ENCODE measurements around the gene CPED1.

The CPED1 gene

DNA sequence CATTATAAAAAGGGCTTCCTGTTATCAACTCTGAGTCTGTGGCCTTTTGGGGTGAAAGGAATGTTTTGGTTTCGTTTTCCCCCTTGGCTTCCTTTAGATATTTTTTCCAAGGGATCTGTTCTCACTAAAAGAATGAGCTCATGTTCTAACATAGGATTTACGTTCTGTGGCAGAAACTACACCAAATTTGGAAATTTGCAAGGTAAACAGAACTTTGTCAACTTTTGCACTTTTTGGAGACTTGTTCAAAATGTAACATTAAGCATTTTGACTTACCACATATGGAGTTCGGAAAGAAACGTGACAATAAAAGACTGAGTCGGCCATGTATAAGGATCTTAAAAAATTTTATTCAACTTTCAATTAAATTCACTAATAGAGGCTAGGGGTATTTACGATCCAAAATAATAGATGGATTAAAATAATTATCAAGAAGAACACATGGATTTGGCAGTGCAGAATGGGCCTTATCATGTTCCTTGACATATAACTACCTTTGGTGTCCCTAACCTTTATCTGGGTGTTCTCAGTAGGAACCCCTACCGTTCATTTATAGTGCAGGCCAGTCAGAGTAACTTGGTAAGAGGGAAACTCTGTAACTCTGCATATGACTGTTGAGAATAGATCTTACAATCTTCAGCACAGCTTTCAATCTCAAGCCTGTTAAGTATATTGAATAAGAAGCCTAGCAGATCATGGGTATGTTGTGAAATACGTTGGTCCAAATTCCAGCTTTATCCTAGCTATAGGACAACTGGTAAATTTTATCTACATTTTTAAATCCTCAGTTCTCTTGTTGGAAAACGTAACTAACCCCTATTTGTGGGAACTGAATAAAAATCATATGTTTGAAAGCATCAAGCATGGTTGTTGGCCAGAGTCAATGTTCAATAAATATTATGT is 11.8 kb downstream of the CPED1 start:
- no peaks in the 10 kb centered on the region for H3K36me3 ChIP-seq (ENCODE audit: control insufficient read depth in 1 of 2, insufficient read depth in 2 of 2, low read depth in 1 of 2, low read length in 2 of 2)
- WGBS, result 67% methylated on average over 1 of the region's 9 CpGs
- H3K27me3 ChIP-seq (ENCODE audit: control insufficient read depth in 1 of 2, insufficient read depth in 1 of 2, low read length in 2 of 2), result no peaks in the 10 kb centered on the region
- H3K18ac ChIP-seq (ENCODE audit: low read depth in 1 of 2, low read length in 2 of 2), result no peak overlapping the region
- H3K4me3 ChIP-seq (ENCODE audit: insufficient read depth in 1 of 2, low read depth in 1 of 2, low read length in 2 of 2), result peak overlapping the region in 1 of 2 experiments; percentile 67
- no peak overlapping the region for H2BK15ac ChIP-seq (ENCODE audit: low read depth, poor library complexity, severe bottlenecking)
- peak overlapping the region; percentile 67 for H2AK5ac ChIP-seq (ENCODE audit: low read length, severe bottlenecking)
- peak overlapping the region; percentile 91 for H3K9ac ChIP-seq (ENCODE audit: low read length)
- H2BK12ac ChIP-seq (ENCODE audit: low read length in 2 of 2), result no peak overlapping the region
- no peak overlapping the region for H2AFZ ChIP-seq (ENCODE audit: low read depth, low read length)
- H2BK120ac ChIP-seq (ENCODE audit: low read depth, low read length), result no peak overlapping the region
- H3K4me2 ChIP-seq (ENCODE audit: low read length, poor library complexity, severe bottlenecking), result no peak overlapping the region
- H3K79me1 ChIP-seq (replicated peaks; ENCODE audit: low read length, poor library complexity, severe bottlenecking), result peaks cover 5% of the 10 kb centered on the region
- no peak overlapping the region for H2BK5ac ChIP-seq (ENCODE audit: low read depth, low read length, poor library complexity, severe bottlenecking)
- no peak overlapping the region for H4K8ac ChIP-seq (ENCODE audit: low read length)
- H3K14ac ChIP-seq (ENCODE audit: low read length in 2 of 2), result no peak overlapping the region
- peak; percentile 78 for DNase-seq
- no peak overlapping the region for H4K91ac ChIP-seq (ENCODE audit: low read length)
- no peak overlapping the region for H3K27ac ChIP-seq (ENCODE audit: low read length, poor library complexity, severe bottlenecking)
- H3K23ac ChIP-seq (ENCODE audit: low read length in 2 of 2), result no peak overlapping the region
- H3K9me3 ChIP-seq (ENCODE audit: control insufficient read depth, low read length), result no peaks in the 10 kb centered on the region
- peaks cover 2% of the 10 kb centered on the region for H3K4me1 ChIP-seq (ENCODE audit: control insufficient read depth, insufficient read depth, low read depth, low read length)
- H3K4ac ChIP-seq (ENCODE audit: low read depth in 1 of 2, low read length in 2 of 2), result no peak overlapping the region

DNA sequence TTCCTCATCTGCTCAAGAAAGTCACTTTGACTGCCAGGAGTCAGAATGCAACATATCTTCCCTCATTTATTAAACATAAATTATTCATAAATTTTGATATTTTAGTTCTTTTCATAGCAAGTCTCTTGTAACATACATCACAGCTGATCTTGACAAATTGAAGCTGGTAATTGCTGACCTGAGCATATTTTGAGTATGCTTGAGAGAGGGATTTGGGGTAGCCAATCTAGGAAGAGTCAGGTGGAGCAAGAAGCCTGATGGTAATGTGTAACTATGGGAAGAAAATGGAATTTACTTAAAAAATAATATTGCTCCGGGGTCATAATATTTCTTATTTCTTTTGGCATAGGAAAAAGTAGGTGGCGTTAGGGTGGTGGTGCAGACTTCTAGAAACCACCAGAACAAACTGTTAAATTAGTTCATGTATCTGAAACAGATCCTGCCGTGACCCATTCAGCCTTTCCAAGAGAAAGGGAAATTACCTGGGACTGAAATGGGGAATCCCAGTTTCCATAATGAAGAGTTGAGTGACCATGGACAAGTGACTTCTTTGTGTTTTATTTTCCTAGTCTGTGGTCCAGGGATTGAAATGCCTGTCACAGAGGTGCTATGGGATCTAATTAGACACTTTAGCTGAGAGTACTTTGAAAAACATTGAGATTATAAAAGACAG is 12.9 kb downstream of the CPED1 start:
- 81% methylated on average over 2 of the region's 3 CpGs for WGBS
- no peak overlapping the region for H3K14ac ChIP-seq (ENCODE audit: low read length in 2 of 2)

DNA sequence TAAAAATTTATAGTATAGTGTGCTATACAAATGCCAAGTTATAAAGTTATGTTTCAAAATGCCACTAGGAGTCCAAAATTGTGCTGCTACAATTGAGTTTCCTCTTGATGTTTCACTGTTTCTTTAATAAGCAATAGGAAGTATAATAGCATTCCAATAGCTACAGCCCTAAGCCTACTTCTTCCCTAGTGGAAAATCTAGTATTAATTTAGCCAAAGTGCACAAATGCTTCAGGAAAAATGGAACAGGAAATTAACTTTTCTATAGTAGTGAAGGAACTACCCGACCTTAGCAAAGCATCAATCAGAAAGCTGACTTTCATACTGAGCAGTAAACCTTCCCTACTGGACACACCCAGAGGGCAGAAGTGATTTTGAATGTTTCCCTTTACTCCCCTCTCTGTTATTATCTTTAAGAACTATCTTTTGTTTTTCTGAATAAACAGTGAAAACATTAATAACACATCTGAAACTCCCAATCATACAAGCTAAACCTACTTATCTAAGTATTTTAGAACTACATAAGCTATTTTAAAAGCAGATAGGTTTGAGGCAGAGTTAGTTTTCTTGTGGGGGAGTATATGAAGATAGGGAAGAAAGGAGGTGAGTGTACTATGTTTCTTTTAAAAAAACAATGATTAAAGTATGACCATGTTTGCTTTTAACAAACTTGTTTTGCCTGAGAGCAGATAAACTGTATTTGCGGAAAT is 13.7 kb downstream of the CPED1 start:
- H3K4me3 ChIP-seq (ENCODE audit: insufficient read depth in 1 of 2, low read depth in 1 of 2, low read length in 2 of 2), result no peak overlapping the region
- no peaks in the 10 kb centered on the region for H3K9me3 ChIP-seq (ENCODE audit: control insufficient read depth, low read length)
- H3K27ac ChIP-seq (ENCODE audit: low read length, poor library complexity, severe bottlenecking), result no peak overlapping the region
- H2BK15ac ChIP-seq (ENCODE audit: low read depth, poor library complexity, severe bottlenecking), result no peak overlapping the region
- H3K18ac ChIP-seq (ENCODE audit: low read depth in 1 of 2, low read length in 2 of 2), result no peak overlapping the region
- no peak overlapping the region for H3K4ac ChIP-seq (ENCODE audit: low read depth in 1 of 2, low read length in 2 of 2)
- no peaks in the 10 kb centered on the region for H3K27me3 ChIP-seq (ENCODE audit: control insufficient read depth in 1 of 2, insufficient read depth in 1 of 2, low read length in 2 of 2)
- 40% methylated on average over 1 of the region's 2 CpGs for WGBS
- H3K79me1 ChIP-seq (replicated peaks; ENCODE audit: low read length, poor library complexity, severe bottlenecking), result peaks cover 3% of the 10 kb centered on the region
- H4K8ac ChIP-seq (ENCODE audit: low read length), result no peak overlapping the region
- H2AK5ac ChIP-seq (ENCODE audit: low read length, severe bottlenecking), result no peak overlapping the region
- DNase-seq, result no peak
- no peak overlapping the region for H2BK12ac ChIP-seq (ENCODE audit: low read length in 2 of 2)
- H3K4me2 ChIP-seq (ENCODE audit: low read length, poor library complexity, severe bottlenecking), result no peak overlapping the region
- no peak overlapping the region for H2BK120ac ChIP-seq (ENCODE audit: low read depth, low read length)
- no peak overlapping the region for H3K14ac ChIP-seq (ENCODE audit: low read length in 2 of 2)
- H4K91ac ChIP-seq (ENCODE audit: low read length), result no peak overlapping the region
- H2AFZ ChIP-seq (ENCODE audit: low read depth, low read length), result no peak overlapping the region
- no peak overlapping the region for H2BK5ac ChIP-seq (ENCODE audit: low read depth, low read length, poor library complexity, severe bottlenecking)
- no peaks in the 10 kb centered on the region for H3K36me3 ChIP-seq (ENCODE audit: control insufficient read depth in 1 of 2, insufficient read depth in 2 of 2, low read depth in 1 of 2, low read length in 2 of 2)
- H3K23ac ChIP-seq (ENCODE audit: low read length in 2 of 2), result no peak overlapping the region
- peak overlapping the region; percentile 37 for H3K9ac ChIP-seq (ENCODE audit: low read length)
- no peaks in the 10 kb centered on the region for H3K4me1 ChIP-seq (ENCODE audit: control insufficient read depth, insufficient read depth, low read depth, low read length)

More for the DNA sequence above, 12.9 kb downstream of the CPED1 start:
- no peak for DNase-seq
- no peak overlapping the region for H3K4me2 ChIP-seq (ENCODE audit: low read length, poor library complexity, severe bottlenecking)
- no peak overlapping the region for H2BK15ac ChIP-seq (ENCODE audit: low read depth, poor library complexity, severe bottlenecking)
- peak overlapping the region; percentile 9 for H3K27ac ChIP-seq (ENCODE audit: low read length, poor library complexity, severe bottlenecking)
- H3K27me3 ChIP-seq (ENCODE audit: control insufficient read depth in 1 of 2, insufficient read depth in 1 of 2, low read length in 2 of 2), result no peaks in the 10 kb centered on the region
- no peak overlapping the region for H2BK5ac ChIP-seq (ENCODE audit: low read depth, low read length, poor library complexity, severe bottlenecking)
- no peak overlapping the region for H2BK12ac ChIP-seq (ENCODE audit: low read length in 2 of 2)
- no peak overlapping the region for H3K23ac ChIP-seq (ENCODE audit: low read length in 2 of 2)
- no peak overlapping the region for H3K4ac ChIP-seq (ENCODE audit: low read depth in 1 of 2, low read length in 2 of 2)
- no peak overlapping the region for H2AFZ ChIP-seq (ENCODE audit: low read depth, low read length)
- H3K79me1 ChIP-seq (replicated peaks; ENCODE audit: low read length, poor library complexity, severe bottlenecking), result peaks cover 3% of the 10 kb centered on the region
- H4K91ac ChIP-seq (ENCODE audit: low read length), result no peak overlapping the region
- H3K9ac ChIP-seq (ENCODE audit: low read length), result no peak overlapping the region
- no peaks in the 10 kb centered on the region for H3K36me3 ChIP-seq (ENCODE audit: control insufficient read depth in 1 of 2, insufficient read depth in 2 of 2, low read depth in 1 of 2, low read length in 2 of 2)
- H2BK120ac ChIP-seq (ENCODE audit: low read depth, low read length), result no peak overlapping the region
- no peak overlapping the region for H4K8ac ChIP-seq (ENCODE audit: low read length)
- H3K9me3 ChIP-seq (ENCODE audit: control insufficient read depth, low read length), result no peaks in the 10 kb centered on the region
- no peak overlapping the region for H3K4me3 ChIP-seq (ENCODE audit: insufficient read depth in 1 of 2, low read depth in 1 of 2, low read length in 2 of 2)
- no peak overlapping the region for H3K18ac ChIP-seq (ENCODE audit: low read depth in 1 of 2, low read length in 2 of 2)
- H2AK5ac ChIP-seq (ENCODE audit: low read length, severe bottlenecking), result no peak overlapping the region
- no peaks in the 10 kb centered on the region for H3K4me1 ChIP-seq (ENCODE audit: control insufficient read depth, insufficient read depth, low read depth, low read length)

DNA sequence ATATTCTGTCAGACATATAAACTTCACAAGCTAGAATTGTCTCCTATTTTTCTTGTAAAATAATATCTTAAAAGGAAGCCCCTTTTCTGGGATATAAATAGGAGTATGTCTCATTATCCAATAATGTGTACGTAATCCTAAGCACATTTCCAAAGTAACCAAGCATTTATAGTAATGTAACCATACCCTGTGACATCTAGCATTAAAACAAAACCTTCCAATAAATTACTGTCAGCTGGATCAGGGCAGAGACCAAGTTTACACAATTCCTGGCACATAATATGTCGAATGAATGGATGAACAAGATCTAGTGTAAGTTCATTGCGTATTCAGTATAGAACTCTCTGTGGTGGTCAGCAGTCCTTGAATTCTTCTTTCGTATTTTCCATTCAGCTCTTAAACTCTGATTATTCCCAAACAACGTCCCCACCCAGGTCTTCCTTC is 14.3 kb downstream of the CPED1 start:
- peak overlapping the region; percentile 37 for H3K9ac ChIP-seq (ENCODE audit: low read length)
- H3K27ac ChIP-seq (ENCODE audit: low read length, poor library complexity, severe bottlenecking), result no peak overlapping the region
- no peak overlapping the region for H3K4me3 ChIP-seq (ENCODE audit: insufficient read depth in 1 of 2, low read depth in 1 of 2, low read length in 2 of 2)
- H3K79me1 ChIP-seq (replicated peaks; ENCODE audit: low read length, poor library complexity, severe bottlenecking), result peaks cover 3% of the 10 kb centered on the region
- no peak overlapping the region for H2BK5ac ChIP-seq (ENCODE audit: low read depth, low read length, poor library complexity, severe bottlenecking)
- H3K23ac ChIP-seq (ENCODE audit: low read length in 2 of 2), result no peak overlapping the region
- H3K27me3 ChIP-seq (ENCODE audit: control insufficient read depth in 1 of 2, insufficient read depth in 1 of 2, low read length in 2 of 2), result no peaks in the 10 kb centered on the region
- H3K18ac ChIP-seq (ENCODE audit: low read depth in 1 of 2, low read length in 2 of 2), result no peak overlapping the region
- no peak overlapping the region for H2AFZ ChIP-seq (ENCODE audit: low read depth, low read length)
- H3K4me1 ChIP-seq (ENCODE audit: control insufficient read depth, insufficient read depth, low read depth, low read length), result no peaks in the 10 kb centered on the region
- no peak overlapping the region for H3K4me2 ChIP-seq (ENCODE audit: low read length, poor library complexity, severe bottlenecking)
- WGBS, result 92% methylated on average over 5 of the region's 5 CpGs
- no peak overlapping the region for H2BK12ac ChIP-seq (ENCODE audit: low read length in 2 of 2)
- no peak overlapping the region for H4K91ac ChIP-seq (ENCODE audit: low read length)
- H4K8ac ChIP-seq (ENCODE audit: low read length), result no peak overlapping the region
- H2BK15ac ChIP-seq (ENCODE audit: low read depth, poor library complexity, severe bottlenecking), result no peak overlapping the region
- no peak overlapping the region for H2AK5ac ChIP-seq (ENCODE audit: low read length, severe bottlenecking)
- H3K14ac ChIP-seq (ENCODE audit: low read length in 2 of 2), result no peak overlapping the region
- H3K9me3 ChIP-seq (ENCODE audit: control insufficient read depth, low read length), result no peaks in the 10 kb centered on the region
- peak; percentile 48 for DNase-seq
- H3K36me3 ChIP-seq (ENCODE audit: control insufficient read depth in 1 of 2, insufficient read depth in 2 of 2, low read depth in 1 of 2, low read length in 2 of 2), result no peaks in the 10 kb centered on the region
- no peak overlapping the region for H2BK120ac ChIP-seq (ENCODE audit: low read depth, low read length)
- no peak overlapping the region for H3K4ac ChIP-seq (ENCODE audit: low read depth in 1 of 2, low read length in 2 of 2)

All from mesenchymal stem cell (in vitro differentiated cells and primary cell).